HG03039 (cell line): ENCODE measurements around the gene GRIN3A.
"Not testable (repeated sequence)": the region's sequence is repeated elsewhere in the genome, so short reads cannot be mapped to it uniquely, and the experiment has no call there.

Source experiments
- ATAC-seq: cut with Tn5 transposase; IDR thresholded peaks from one replicate; pipeline ENCODE4 v1.9.1; 2021; ENCODE audit warnings: mild to moderate bottlenecking, moderate library complexity; ENCODE audit not compliant: unreplicated experiment

Gene GRIN3A

GRCh38 chr9:101635473-101635872 is 103.0 kb downstream of the GRIN3A start:
- no peak for ATAC-seq

DNA sequence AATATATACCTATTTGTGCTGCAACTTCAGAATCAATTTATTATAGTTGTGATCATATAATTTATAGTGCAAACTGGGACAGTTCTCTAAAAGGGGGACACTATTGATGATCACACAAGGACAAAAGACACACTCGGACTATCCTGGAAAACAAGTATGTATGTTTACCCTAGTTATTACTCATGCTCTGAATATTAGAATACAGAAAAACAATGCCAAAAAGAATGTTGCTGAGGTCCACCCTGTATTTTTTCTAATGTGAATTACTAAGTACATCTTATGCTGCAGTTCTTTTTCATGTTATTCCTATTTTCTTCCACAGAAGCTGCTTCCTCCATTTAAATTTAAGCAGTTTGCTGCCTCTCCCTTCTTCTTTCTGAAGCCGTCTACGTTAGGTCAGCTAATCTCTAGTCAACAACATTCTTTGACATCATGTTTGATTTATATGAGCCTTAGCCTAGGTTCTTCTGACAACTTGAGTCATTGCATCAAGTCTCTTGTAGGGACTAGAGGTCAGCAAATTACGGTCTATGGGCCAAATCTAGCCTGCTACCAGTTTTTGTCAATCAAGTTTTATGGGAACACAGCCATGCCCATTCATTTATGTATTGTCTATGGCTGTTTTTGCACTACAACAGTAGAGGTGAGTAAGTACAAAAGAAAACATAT is 103.6 kb downstream of the GRIN3A start:
- ATAC-seq, result no peak

- ATAC-seq, result no peak
Observed at GRCh38 chr9:101632611-101633010, 105.8 kb downstream of the GRIN3A start.

DNA sequence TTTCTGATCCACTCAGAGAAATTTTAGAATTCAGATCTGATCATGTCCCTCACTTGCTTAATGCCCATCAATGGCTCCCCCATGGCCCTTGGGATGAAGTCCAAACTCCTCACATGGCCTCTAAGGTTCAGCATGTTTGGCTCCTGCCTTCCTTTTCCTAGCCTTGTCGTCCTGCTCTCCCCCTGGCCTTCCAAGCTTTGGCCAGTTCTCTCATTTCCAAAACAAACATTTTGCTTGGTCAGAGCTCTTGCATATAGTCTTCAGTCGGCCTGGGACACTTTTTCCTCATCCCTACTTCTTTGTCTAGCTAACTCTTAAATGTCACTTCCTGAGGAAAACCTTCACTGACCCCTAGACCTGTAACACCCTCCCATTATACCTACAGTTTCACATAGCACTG is 106.6 kb downstream of the GRIN3A start:
- no peak for ATAC-seq

DNA sequence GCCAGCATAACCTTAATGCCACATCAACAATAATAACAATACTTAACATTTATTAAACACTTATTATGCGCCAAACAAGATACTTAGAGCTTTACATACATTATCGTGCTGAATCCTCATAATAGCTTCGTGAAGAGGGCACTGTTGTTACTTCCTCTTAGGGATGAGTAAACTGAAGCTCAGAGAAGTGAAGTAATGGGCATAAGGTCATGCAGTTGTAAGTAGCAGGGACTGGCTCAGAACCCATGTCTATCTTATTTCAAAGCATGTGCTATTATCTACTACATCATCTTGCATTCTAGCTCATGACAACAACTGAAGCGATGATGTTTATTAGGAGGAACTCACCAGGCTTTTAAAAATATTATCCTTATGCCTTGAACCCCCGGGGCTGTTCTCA is 108.8 kb downstream of the GRIN3A start:
- ATAC-seq, result no peak

GRCh38 chr9:101628173-101628572 is 110.3 kb downstream of the GRIN3A start:
- ATAC-seq, result no peak

GRCh38 chr9:101626295-101626694 is 112.2 kb downstream of the GRIN3A start:
- ATAC-seq, result no peak

GRCh38 chr9:101625876-101626275 is 112.6 kb downstream of the GRIN3A start:
- ATAC-seq, result no peak

DNA sequence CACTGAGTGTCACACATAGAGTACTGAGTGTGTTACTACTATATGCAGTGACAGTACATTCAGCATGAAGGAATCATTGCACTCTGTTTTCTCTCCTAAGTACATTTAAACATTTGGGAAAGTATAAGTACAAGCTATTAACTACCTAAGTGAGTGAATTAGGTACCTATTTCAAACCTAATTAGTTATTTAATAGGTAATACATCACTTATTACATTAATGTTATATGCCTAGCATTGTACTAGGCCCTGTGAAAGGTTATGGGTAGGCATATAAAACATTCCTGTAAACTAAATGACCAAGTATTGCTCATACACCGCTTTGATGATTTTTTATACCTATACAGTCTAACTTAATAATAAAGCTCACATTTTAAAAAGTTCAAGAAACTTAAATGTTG is 118.0 kb downstream of the GRIN3A start:
- no peak for ATAC-seq

DNA sequence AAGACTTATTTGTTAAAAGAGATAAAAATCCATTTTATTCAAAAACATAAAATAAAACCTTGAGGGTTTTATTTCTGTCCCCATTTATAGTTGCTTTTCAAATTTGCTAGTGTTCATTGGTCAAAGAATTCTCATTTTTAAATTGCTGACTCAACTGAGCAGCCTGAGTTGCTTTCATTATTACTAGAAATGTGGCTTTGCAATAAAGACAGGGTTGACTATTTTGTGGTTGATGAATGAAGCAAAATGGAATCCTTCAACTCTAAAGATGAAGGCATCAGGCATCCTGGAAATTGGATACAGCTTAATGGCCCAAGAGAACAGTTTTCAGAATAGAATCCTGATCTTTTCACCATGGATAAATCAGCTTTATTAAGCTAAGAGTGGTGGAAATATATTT is 119.7 kb downstream of the GRIN3A start:
- peak; percentile 68 for ATAC-seq

DNA sequence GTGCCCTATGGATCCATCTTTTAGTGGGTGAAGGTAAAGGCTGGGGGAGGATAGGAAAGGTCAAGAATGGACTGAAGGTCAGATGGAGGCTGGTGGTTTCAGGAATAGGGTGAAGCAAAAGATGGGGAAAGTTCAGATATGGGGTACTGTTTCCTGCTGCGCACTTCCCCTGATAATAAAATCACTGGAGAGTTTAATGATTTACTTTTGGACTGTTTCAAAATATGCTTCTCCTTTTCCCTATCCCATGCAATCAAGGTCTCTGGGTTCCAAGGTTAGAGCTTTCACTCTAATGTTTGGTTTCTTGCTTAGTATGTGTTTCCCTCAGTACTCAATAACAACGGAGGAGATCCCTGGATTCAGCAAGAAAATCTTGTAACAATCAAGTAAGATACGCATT is 132.9 kb downstream of the GRIN3A start:
- no peak for ATAC-seq

DNA sequence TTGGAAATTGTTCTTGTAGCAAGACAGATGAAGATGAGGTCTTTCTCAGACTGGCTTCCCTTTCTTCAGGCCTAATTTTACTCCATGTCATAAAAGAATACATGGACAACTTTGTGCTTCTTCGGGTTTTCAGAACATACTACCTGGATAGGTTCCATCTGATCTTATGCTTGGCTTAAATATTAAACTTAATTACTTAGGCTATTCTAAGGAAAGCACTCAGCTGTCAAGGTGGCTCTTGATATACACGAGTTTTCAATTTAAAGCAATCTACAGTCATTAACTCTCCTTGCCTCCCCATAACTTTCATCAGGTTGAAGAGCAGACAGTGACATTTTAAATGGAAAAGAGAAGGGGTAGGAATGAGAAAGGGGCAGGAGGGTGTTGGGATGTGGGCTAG is 134.2 kb downstream of the GRIN3A start:
- no peak for ATAC-seq

GRCh38 chr9:101601904-101602765 is 136.3 kb downstream of the GRIN3A start:
- ATAC-seq, result peak; percentile 45

- no peak for ATAC-seq
Observed at GRCh38 chr9:101594796-101595195, 143.7 kb downstream of the GRIN3A start, which contains the start of gene PPP3R2. TSS of gene PPP3R2 (minus strand) at chr9:101594969. CDS start at chr9:101594921, 48 bp downstream.

- ATAC-seq, result no peak
Observed at GRCh38 chr9:101593345-101593744, 145.1 kb downstream of the GRIN3A start.

- ATAC-seq, result no peak
Observed at GRCh38 chr9:101592788-101593187, 145.7 kb downstream of the GRIN3A start.

- ATAC-seq, result no peak
Observed at GRCh38 chr9:101591787-101592446, 146.5 kb downstream of the GRIN3A start.

GRCh38 chr9:101590901-101591300 is 147.5 kb downstream of the GRIN3A start:
- no peak for ATAC-seq

GRCh38 chr9:101590074-101590473 is 148.4 kb downstream of the GRIN3A start:
- not testable (repeated sequence) for ATAC-seq

DNA sequence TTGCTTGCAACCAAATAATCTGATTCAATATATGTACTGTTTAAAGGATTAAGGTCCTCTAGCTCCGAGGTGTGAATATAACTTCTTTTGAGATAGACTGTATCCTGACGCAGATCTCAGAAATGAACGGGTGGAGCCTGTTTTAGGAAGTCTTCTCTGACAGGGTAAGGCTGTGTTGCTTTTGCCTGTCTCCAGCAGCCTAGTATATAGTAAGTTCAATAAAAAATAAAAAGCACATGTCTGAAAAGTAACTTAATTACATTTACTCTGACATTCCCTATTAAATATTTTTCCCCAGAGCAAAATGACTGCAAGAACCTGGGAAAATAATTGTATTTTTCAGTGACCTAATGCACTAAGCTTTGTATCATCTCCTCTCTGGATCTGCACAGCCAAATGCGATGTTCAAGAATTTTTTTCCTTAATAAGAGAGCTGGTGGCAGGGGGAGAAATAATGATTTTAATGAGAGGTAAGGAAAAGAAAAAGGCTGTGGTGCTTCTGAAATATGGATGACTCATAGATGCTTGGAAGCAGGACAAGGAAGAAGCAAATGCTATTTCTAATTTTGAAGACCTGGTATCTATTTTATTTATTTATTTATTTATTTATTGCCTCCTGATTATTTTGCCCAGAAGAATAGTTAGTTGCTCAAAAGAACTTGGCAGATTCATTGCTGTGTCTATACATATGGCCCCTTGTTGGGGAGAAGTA is 151.0 kb downstream of the GRIN3A start:
- ATAC-seq, result no peak

DNA sequence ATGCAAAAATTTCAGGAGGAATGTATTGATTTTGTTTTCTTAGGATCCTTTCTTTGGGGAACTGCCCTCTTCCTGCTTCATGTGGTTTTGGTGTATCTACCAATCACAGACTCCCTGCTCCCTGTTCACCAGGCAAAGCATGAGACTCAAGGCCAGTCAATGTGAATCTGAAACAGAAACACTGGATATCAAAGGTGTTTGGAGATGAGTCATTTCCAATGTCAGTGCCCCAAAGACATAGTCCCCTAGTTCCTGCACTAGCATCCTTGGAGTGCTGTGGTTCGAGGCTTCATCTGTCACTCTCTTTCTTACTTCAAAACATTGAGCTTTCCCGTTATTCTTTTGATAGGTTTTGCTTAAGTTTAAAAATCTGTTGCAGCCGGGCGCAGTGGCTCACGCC is 151.8 kb downstream of the GRIN3A start:
- peak; percentile 90 for ATAC-seq
